ENCODE measurements around the gene SH3BGR.

DNA sequence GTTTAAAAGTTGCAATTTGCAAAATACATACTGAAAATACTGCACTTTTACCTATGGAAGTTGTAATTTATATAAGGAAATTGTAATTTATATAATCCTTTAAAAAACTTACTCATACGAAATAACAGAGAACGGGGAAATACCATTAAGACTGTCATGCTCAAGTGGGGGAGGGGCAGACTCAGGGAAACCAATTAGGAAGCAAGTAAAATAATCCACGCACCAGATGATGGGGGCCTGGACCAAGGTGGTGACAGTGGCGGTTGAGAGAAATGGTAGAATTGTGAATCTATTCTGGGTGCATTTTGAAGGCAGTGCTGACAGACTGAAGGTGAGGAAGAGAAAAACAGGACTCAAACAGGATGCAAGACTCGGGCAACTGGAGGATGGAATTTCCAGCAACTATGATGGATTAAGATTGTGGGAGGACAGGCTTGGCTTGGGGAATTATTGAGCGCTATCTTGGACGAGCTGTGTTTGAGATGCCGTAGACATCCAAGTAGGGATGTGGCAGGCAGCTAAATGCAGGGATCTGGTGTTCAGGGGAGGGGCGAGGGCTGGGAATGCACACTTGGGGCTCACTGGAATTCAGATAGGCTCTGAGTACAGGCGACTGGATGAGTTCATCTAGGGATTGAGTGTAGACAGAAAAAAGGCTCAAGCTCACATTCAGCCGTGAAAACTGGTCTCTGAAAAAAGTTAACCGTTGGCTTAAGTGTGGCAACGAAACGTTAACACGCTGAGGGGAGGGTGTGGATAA is 7.2 kb upstream of the SH3BGR start:
- TF ChIP-seq REST (IDR thresholded peaks at IDR 0.05), result no peak
- TF ChIP-seq, protein P1, sequence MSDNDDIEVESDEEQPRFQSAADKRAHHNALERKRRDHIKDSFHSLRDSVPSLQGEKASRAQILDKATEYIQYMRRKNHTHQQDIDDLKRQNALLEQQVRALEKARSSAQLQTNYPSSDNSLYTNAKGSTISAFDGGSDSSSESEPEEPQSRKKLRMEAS (IDR thresholded peaks at IDR 0.05), result no peak
- TF ChIP-seq YY1 (IDR thresholded peaks at IDR 0.05), result no peak
- TF ChIP-seq, protein P2, sequence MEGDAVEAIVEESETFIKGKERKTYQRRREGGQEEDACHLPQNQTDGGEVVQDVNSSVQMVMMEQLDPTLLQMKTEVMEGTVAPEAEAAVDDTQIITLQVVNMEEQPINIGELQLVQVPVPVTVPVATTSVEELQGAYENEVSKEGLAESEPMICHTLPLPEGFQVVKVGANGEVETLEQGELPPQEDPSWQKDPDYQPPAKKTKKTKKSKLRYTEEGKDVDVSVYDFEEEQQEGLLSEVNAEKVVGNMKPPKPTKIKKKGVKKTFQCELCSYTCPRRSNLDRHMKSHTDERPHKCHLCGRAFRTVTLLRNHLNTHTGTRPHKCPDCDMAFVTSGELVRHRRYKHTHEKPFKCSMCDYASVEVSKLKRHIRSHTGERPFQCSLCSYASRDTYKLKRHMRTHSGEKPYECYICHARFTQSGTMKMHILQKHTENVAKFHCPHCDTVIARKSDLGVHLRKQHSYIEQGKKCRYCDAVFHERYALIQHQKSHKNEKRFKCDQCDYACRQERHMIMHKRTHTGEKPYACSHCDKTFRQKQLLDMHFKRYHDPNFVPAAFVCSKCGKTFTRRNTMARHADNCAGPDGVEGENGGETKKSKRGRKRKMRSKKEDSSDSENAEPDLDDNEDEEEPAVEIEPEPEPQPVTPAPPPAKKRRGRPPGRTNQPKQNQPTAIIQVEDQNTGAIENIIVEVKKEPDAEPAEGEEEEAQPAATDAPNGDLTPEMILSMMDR (IDR thresholded peaks at IDR 0.05; ENCODE audit: low read depth, low read length, missing input control), result no peak
- no peak for TF ChIP-seq RAD21 (IDR thresholded peaks at IDR 0.05)
- TF ChIP-seq ZBTB33 (IDR thresholded peaks at IDR 0.05), result no peak

All from liver (tissue), 3 donors.